Suprapubic skin (tissue), 4 donors: ENCODE results near the gene MBLAC1. TPM values are rescaled to one million over a fixed set of nuclear protein-coding genes. Genes with fewer than 3 reads are reported as not detected.
A peak's percentile ranks its signal among the peaks of the same experiment; 100 is the strongest.

Experiments used
- DNase-seq, 2 donors: peaks; one replicate each; pipeline ENCODE4 v3.0.0-alpha.2; 2019; ENCODE audit warnings: low spot score in 2 of 2
- H3K27ac ChIP-seq: fragments of 200-600 bp; sonication (generic); one replicate; pipeline ENCODE4 v1.5.1; 2019
- H3K27me3 ChIP-seq: fragments of 200-600 bp; sonication (generic); one replicate; pipeline ENCODE4 v1.5.1; 2019
- H3K36me3 ChIP-seq: fragments of 200-600 bp; sonication (generic); one replicate; pipeline ENCODE4 v1.5.1; 2019
- H3K4me1 ChIP-seq: fragments of 200-600 bp; sonication (generic); one replicate; pipeline ENCODE4 v1.5.1; 2019
- H3K4me3 ChIP-seq: fragments of 200-600 bp; sonication (generic); one replicate; pipeline ENCODE4 v1.5.1; 2019; ENCODE audit warnings: mild to moderate bottlenecking
- H3K9me3 ChIP-seq: fragments of 200-600 bp; sonication (generic); one replicate; pipeline ENCODE4 v1.5.1; 2019
- EP300 ChIP-seq: sonication (generic); formaldehyde crosslinking; IDR thresholded peaks from one replicate; pipeline ENCODE4 v1.6.1; 2017; ENCODE audit warnings: antibody characterized with exemption
- POLR2A ChIP-seq, 2 donors: fragments of 450-650 bp; IDR thresholded peaks; one replicate each; pipeline ENCODE4 v1.6.1; 2017; ENCODE audit warnings: antibody characterized with exemption in 2 of 2, mild to moderate bottlenecking in 2 of 2, moderate library complexity in 2 of 2
- POLR2AphosphoS5 ChIP-seq, 3 donors: sonication (generic); formaldehyde crosslinking; IDR thresholded peaks; one replicate each; pipeline ENCODE4 v1.6.1; 2017; ENCODE audit warnings: antibody characterized with exemption in 3 of 3
- WGBS: methylation state at CpG from one replicate; pipeline ENCODE4 v1.1.5; 2018; 5-methylcytosine and 5-hydroxymethylcytosine counted together
- total RNA-seq, 4 donors: library from RNA; depleted of rRNA; stranded (reverse); fragments of >200 nt; gene quantifications; one replicate each; pipeline ENCODE4 v1.1.0, GENCODE V29; 2016
- TF ChIP-seq, protein P1 (sequence below), 2 donors: fragments of 200-600 bp in 1 of 2; fragments of 450-650 bp in 1 of 2; sonication (generic) in 1 of 2; IDR thresholded peaks; one replicate each; pipeline ENCODE4 v1.5.1; 2016 to 2019; ENCODE audit warnings: antibody characterized with exemption in 2 of 2, mild to moderate bottlenecking in 1 of 2, moderate library complexity in 1 of 2

MBLAC1 gene
- total RNA-seq = 1 to 10 TPM; 2.6 to 6.2 (median 3.6) TPM

GRCh38 chr7:100126931-100127865 lies at the start of gene MBLAC1:
Gene MBLAC1 (plus strand): TSS chr7:100126967. CDS start chr7:100127396, 429 bp downstream.
- peak; percentile 91 to 97 for DNase-seq
- H3K4me3 ChIP-seq = peak within 1 kb of the TSS; percentile 91
- TF ChIP-seq POLR2A (IDR thresholded peaks at IDR 0.05) (no peak), POLR2AphosphoS5 (IDR thresholded peaks at IDR 0.05) (peak in 2 of 3 donors; percentile 28 to 71), EP300 (no peak)
- TF ChIP-seq, protein P1, sequence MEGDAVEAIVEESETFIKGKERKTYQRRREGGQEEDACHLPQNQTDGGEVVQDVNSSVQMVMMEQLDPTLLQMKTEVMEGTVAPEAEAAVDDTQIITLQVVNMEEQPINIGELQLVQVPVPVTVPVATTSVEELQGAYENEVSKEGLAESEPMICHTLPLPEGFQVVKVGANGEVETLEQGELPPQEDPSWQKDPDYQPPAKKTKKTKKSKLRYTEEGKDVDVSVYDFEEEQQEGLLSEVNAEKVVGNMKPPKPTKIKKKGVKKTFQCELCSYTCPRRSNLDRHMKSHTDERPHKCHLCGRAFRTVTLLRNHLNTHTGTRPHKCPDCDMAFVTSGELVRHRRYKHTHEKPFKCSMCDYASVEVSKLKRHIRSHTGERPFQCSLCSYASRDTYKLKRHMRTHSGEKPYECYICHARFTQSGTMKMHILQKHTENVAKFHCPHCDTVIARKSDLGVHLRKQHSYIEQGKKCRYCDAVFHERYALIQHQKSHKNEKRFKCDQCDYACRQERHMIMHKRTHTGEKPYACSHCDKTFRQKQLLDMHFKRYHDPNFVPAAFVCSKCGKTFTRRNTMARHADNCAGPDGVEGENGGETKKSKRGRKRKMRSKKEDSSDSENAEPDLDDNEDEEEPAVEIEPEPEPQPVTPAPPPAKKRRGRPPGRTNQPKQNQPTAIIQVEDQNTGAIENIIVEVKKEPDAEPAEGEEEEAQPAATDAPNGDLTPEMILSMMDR (IDR thresholded peaks at IDR 0.05) = no peak
- under 1% methylated on average over 27 of the region's 85 CpGs for WGBS
- peaks cover 42% of the 10 kb centered on the region for H3K4me1 ChIP-seq
- no peaks in the 10 kb centered on the region for H3K36me3 ChIP-seq
- H3K27me3 ChIP-seq = no peaks in the 10 kb centered on the region
- H3K27ac ChIP-seq = peak within 1 kb of the TSS; percentile 99
- H3K9me3 ChIP-seq = no peaks in the 10 kb centered on the region

- WGBS = 97% methylated on average over 4 of the region's 4 CpGs
- TF ChIP-seq POLR2A (IDR thresholded peaks at IDR 0.05) (no peak), EP300 (no peak), POLR2AphosphoS5 (IDR thresholded peaks at IDR 0.05) (no peak)
- TF ChIP-seq, protein P1 (IDR thresholded peaks at IDR 0.05) = no peak
- Histone ChIP-seq H3K27me3 (no peaks in the 10 kb centered on the region), H3K36me3 (peaks cover 61% of the 10 kb centered on the region), H3K4me3 (no peak overlapping the region), H3K4me1 (peaks cover 25% of the 10 kb centered on the region), H3K27ac (no peak overlapping the region), H3K9me3 (peaks cover 8% of the 10 kb centered on the region)
- no peak for DNase-seq
Observed at GRCh38 chr7:100077205-100077604, 49.6 kb upstream of the MBLAC1 start.

DNA sequence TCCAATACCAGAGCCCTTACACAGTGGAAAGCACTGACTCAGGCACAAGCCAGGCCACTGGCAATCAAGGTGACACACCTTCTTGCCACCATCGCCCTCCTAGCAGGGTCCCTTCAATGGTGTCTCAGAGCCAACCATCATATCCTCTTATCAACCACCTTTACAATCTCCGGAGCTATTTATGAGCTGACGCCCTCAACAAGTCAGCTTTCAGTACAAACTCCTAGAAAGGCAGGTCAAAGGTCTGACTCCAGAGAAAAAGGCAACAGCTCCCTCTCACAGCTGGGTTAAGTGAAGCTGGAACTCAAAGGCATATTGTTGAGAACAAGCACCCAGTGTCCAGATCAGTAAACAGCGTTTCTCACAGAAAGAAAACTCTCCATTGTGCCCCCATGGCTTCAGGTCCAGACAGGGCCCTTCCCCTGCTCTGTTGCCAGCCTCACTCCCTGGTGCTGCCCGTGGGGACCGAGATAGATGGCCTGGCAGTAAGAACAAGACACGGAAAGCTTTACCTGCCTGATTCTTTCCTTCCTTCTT lies 47.7 kb upstream of the MBLAC1 start:
- TF ChIP-seq, protein P1 (IDR thresholded peaks at IDR 0.05) = no peak
- TF ChIP-seq POLR2A (IDR thresholded peaks at IDR 0.05) (no peak), EP300 (no peak), POLR2AphosphoS5 (IDR thresholded peaks at IDR 0.05) (no peak)
- H3K4me3 ChIP-seq = no peak overlapping the region
- no peak overlapping the region for H3K27ac ChIP-seq
- DNase-seq = no peak
- no peaks in the 10 kb centered on the region for H3K27me3 ChIP-seq
- peaks cover 30% of the 10 kb centered on the region for H3K4me1 ChIP-seq
- WGBS = 84% methylated on average over 5 of the region's 7 CpGs
- H3K36me3 ChIP-seq = peaks cover 42% of the 10 kb centered on the region
- H3K9me3 ChIP-seq = no peaks in the 10 kb centered on the region

- Histone ChIP-seq H3K36me3 (peaks cover 23% of the 10 kb centered on the region), H3K9me3 (no peaks in the 10 kb centered on the region), H3K4me3 (peak overlapping the region; percentile 98), H3K27ac (peak overlapping the region; percentile 90), H3K27me3 (no peaks in the 10 kb centered on the region), H3K4me1 (peaks cover 30% of the 10 kb centered on the region)
- under 1% methylated on average over 29 of the region's 34 CpGs for WGBS
- TF ChIP-seq EP300 = no peak
- TF ChIP-seq POLR2AphosphoS5 (IDR thresholded peaks at IDR 0.05) = no peak
- TF ChIP-seq, protein P1 (IDR thresholded peaks at IDR 0.05) = no peak
- no peak for TF ChIP-seq POLR2A (IDR thresholded peaks at IDR 0.05)
- DNase-seq = no peak
Observed at GRCh38 chr7:100080907-100081534, 45.7 kb upstream of the MBLAC1 start.
